ENCODE data around the gene SRRM5. TPM values are rescaled to one million over a fixed set of nuclear protein-coding genes. Genes with fewer than 3 reads are reported as not detected.
A peak's percentile ranks its signal among the peaks of the same experiment; 100 is the strongest.

Gene SRRM5
- total RNA-seq, 1 experiment from 2014 or later = 0.70 TPM

- no peak overlapping the region for H2BK5ac ChIP-seq (ENCODE audit: insufficient read length, low read length)
- Mint-ChIP-seq H3K36me3 (ENCODE audit: insufficient read depth in 1 of 3, low read depth in 3 of 3) (peaks cover 0 to 27% (median 18%) of the 10 kb centered on the region in 3 experiments; a peak in 6 of 7 replicates), H3K4me1 (peaks cover 20 to 32% of the 10 kb centered on the region in 2 experiments), H3K27me3 (ENCODE audit: low read depth) (no peaks in the 10 kb centered on the region), H3K27ac (peak overlapping the region in 2 of 3 experiments; percentile 5 to 17; a peak in 2 of 7 replicates), H3K4me3 (no peak overlapping the region; a peak in 1 of 5 replicates), H3K9me3 (no peaks in the 10 kb centered on the region)
- no peaks in the 10 kb centered on the region for H4K20me1 ChIP-seq (ENCODE audit: control insufficient read depth, insufficient read depth, insufficient read length)
- no peak overlapping the region for H2BK20ac ChIP-seq (ENCODE audit: low read depth, low read length, poor library complexity, severe bottlenecking)
- H4K8ac ChIP-seq (replicated peaks; ENCODE audit: insufficient read length, low read depth, low read length) = no peak overlapping the region
- no peak overlapping the region for H3T11ph ChIP-seq (ENCODE audit: low read length)
- H3K9me3 ChIP-seq (ENCODE audit: control insufficient read depth, low read depth, low read length) = no peaks in the 10 kb centered on the region
- no peak overlapping the region for H3K4me2 ChIP-seq (ENCODE audit: insufficient read depth, insufficient read length, low read length)
- H3K27ac ChIP-seq (ENCODE audit: insufficient read length, low read depth, low read length) = no peak overlapping the region
- DNase-seq = no peak
- H2BK15ac ChIP-seq (ENCODE audit: low read depth, low read length) = no peak overlapping the region
- no peak overlapping the region for H3K14ac ChIP-seq (ENCODE audit: insufficient read depth, low read length)
- H3K4me1 ChIP-seq (ENCODE audit: insufficient read depth, low read length) = peaks cover 4% of the 10 kb centered on the region; the same call in 1 of the 2 replicates
- H3K56ac ChIP-seq (ENCODE audit: insufficient read length, low read depth, low read length) = no peak overlapping the region
- no peaks in the 10 kb centered on the region for H3K79me1 ChIP-seq (ENCODE audit: insufficient read depth, low read depth, low read length, poor library complexity, severe bottlenecking)
- no peak overlapping the region for H4K5ac ChIP-seq (ENCODE audit: insufficient read length, low read depth, low read length)
- no peak for TF ChIP-seq CTCF (conservative IDR thresholded peaks at IDR 0.05)
- H2BK120ac ChIP-seq (ENCODE audit: low read depth, low read length, poor library complexity, severe bottlenecking) = no peak overlapping the region
- no peak overlapping the region for H2AK5ac ChIP-seq (ENCODE audit: insufficient read length, low read length)
- H3K23ac ChIP-seq (ENCODE audit: insufficient read length, low read depth, low read length) = no peak overlapping the region
- no peak overlapping the region for H2AFZ ChIP-seq (ENCODE audit: low read length)
- H4K91ac ChIP-seq (ENCODE audit: insufficient read length, low read depth, low read length) = no peak overlapping the region
- H3K27me3 ChIP-seq (ENCODE audit: insufficient read depth, low read length) = no peaks in the 10 kb centered on the region
- H3K4ac ChIP-seq (ENCODE audit: low read depth, low read length) = no peak overlapping the region
- H3K23me2 ChIP-seq (ENCODE audit: insufficient read length, low read depth, low read length, poor library complexity, severe bottlenecking) = peaks cover 7% of the 10 kb centered on the region
- no peak overlapping the region for H2BK12ac ChIP-seq (ENCODE audit: insufficient read length, low read depth, low read length)
- H3K79me2 ChIP-seq (ENCODE audit: insufficient read depth, low read length) = no peaks in the 10 kb centered on the region; the same call in 1 of the 2 replicates
- WGBS (ENCODE audit: extremely low coverage, insufficient read length, low lambda C conversion rate) = no CpG with 5 or more reads among the region's 3 CpGs
- no peak overlapping the region for H3K9ac ChIP-seq (ENCODE audit: extremely low read depth, insufficient read length, low read length)
- no peak overlapping the region for H3K18ac ChIP-seq (ENCODE audit: insufficient read length, low read depth, low read length)
Observed at GRCh38 chr19:43572171-43572588, 39.7 kb upstream of the SRRM5 start.
